H1 (cell line): ENCODE data around the gene HS1BP3. TPM values are rescaled to one million over a fixed set of nuclear protein-coding genes. Genes with fewer than 3 reads are reported as not detected.

Experiments used
- CTCF ChIA-PET: fragments of 300-600 bp; sonication (Branson Sonifier 250); formaldehyde crosslinking; loops from one replicate; lab custom pipeline; 2021; ENCODE audit not compliant: partially characterized antibody; lab: Charles Lee
- POLR2A ChIA-PET: fragments of 300-600 bp; sonication (Branson Sonifier 250); formaldehyde crosslinking; loops from one replicate; lab custom pipeline; 2021; ENCODE audit warnings: inconsistent platforms; ENCODE audit not compliant: partially characterized antibody; lab: Charles Lee
- DNase-seq, 2 experiments: peaks; one replicate each; pipeline versions ENCODE4 v3.0.0 to v3.0.0-alpha.2; 2010 to 2022; ENCODE audit warnings: low spot score in 2 of 2, low read depth in 1 of 2, mixed read lengths in 1 of 2
- FAIRE-seq: peaks from 2 replicates; lab custom pipeline; 2011; peaks lifted over from hg19 to GRCh38; lab: Jason Lieb, UNC
- H2AFZ ChIP-seq: 2 replicates; pipeline ENCODE4 v1.8.1; 2012; ENCODE audit warnings: low read length, inconsistent platforms
- H2AK5ac ChIP-seq: 2 replicates; pipeline ENCODE4 v1.6.1; 2013; ENCODE audit warnings: low read depth, low read length
- H2BK120ac ChIP-seq: replicated peaks from 2 replicates; pipeline ENCODE3; 2013; ENCODE audit warnings: low read depth, low read length, inconsistent platforms
- H2BK12ac ChIP-seq: 2 replicates; pipeline ENCODE4 v1.6.1; 2013; ENCODE audit warnings: low read depth, low read length
- H2BK15ac ChIP-seq: 2 replicates; pipeline ENCODE4 v1.6.1; 2013; ENCODE audit warnings: low read length
- H2BK20ac ChIP-seq: 2 replicates; pipeline ENCODE4 v1.6.1; 2013; ENCODE audit warnings: low read length
- H2BK5ac ChIP-seq: 2 replicates; pipeline ENCODE4 v1.6.1; 2013; ENCODE audit warnings: low read depth, low read length
- H3K14ac ChIP-seq: 2 replicates; pipeline ENCODE4 v1.6.1; 2013; ENCODE audit warnings: inconsistent platforms; ENCODE audit not compliant: insufficient read length
- H3K18ac ChIP-seq: 2 replicates; pipeline ENCODE4 v1.6.1; 2013; ENCODE audit warnings: low read length; ENCODE audit errors: extremely low read depth
- H3K23ac ChIP-seq: 2 replicates; pipeline ENCODE4 v1.6.1; 2013; ENCODE audit warnings: inconsistent platforms; ENCODE audit not compliant: insufficient read length
- H3K23me2 ChIP-seq: 2 replicates; pipeline ENCODE4 v1.6.1; 2013; ENCODE audit warnings: low read depth, low read length
- H3K27ac ChIP-seq: 2 replicates; pipeline ENCODE4 v1.6.1; 2011; ENCODE audit warnings: low read depth, low read length, inconsistent platforms
- H3K27me3 ChIP-seq, 4 experiments: replicated peaks in 1 of 4; 1 replicate in 1 of 4; 2 replicates in 3 of 4; pipeline versions ENCODE4 v1.6.1 to v1.8.1; 2011 to 2013; ENCODE audit warnings: low read length in 3 of 4, mild to moderate bottlenecking in 3 of 4, inconsistent platforms in 2 of 4, mixed read lengths in 2 of 4, moderate library complexity in 1 of 4; ENCODE audit not compliant: control insufficient read depth in 3 of 4, insufficient read depth in 3 of 4; ENCODE audit errors: extremely low read depth in 1 of 4
- H3K36me3 ChIP-seq, 4 experiments: 2 replicates each; pipeline versions ENCODE4 v1.6.1 to v1.8.1; 2011 to 2013; ENCODE audit warnings: mild to moderate bottlenecking in 4 of 4, low read length in 3 of 4, moderate library complexity in 2 of 4, control low read depth in 1 of 4, inconsistent platforms in 1 of 4; ENCODE audit not compliant: insufficient read depth in 4 of 4, control insufficient read depth in 2 of 4
- H3K4ac ChIP-seq: replicated peaks from 2 replicates; pipeline ENCODE3; 2013; ENCODE audit warnings: low read length, low read depth, mixed read lengths, inconsistent platforms; ENCODE audit not compliant: insufficient read length
- H3K4me1 ChIP-seq, 4 experiments: replicated peaks in 1 of 4; 1 replicate in 1 of 4; 2 replicates in 3 of 4; pipeline versions ENCODE4 v1.6.1 to v1.8.1; 2011 to 2013; ENCODE audit warnings: low read length in 3 of 4, inconsistent platforms in 2 of 4, mixed read lengths in 1 of 4; ENCODE audit not compliant: insufficient read depth in 4 of 4, control insufficient read depth in 3 of 4
- H3K4me2 ChIP-seq, 2 experiments: 2 replicates each; pipeline versions ENCODE4 v1.6.1 to v1.8.1; 2011 to 2013; ENCODE audit warnings: low read depth in 2 of 2, low read length in 2 of 2, control low read depth in 1 of 2, inconsistent platforms in 1 of 2, mild to moderate bottlenecking in 1 of 2; ENCODE audit not compliant: insufficient read depth in 1 of 2
- H3K4me3 ChIP-seq, 4 experiments: fragments of 200-600, 300-600 bp in 1 of 4; sonication (generic), shearing (Covaris generic), sonication (Bioruptor Twin) in 1 of 4; 2 replicates each; pipeline versions ENCODE4 v1.5.1 to v1.8.1; 2011 to 2016; ENCODE audit warnings: low read length in 4 of 4, low read depth in 3 of 4, control low read depth in 2 of 4, inconsistent platforms in 2 of 4, mild to moderate bottlenecking in 2 of 4, mixed read lengths in 1 of 4, moderate library complexity in 1 of 4; ENCODE audit not compliant: insufficient read depth in 2 of 4; ENCODE audit errors: extremely low read depth in 1 of 4
- H3K56ac ChIP-seq: replicated peaks from 2 replicates; pipeline ENCODE3; 2013; ENCODE audit warnings: low read depth, mild to moderate bottlenecking, mixed read lengths, low read length, inconsistent platforms; ENCODE audit not compliant: insufficient read length
- H3K79me1 ChIP-seq: 2 replicates; pipeline ENCODE4 v1.6.1; 2013; ENCODE audit warnings: low read depth, low read length, control low read depth
- H3K79me2 ChIP-seq, 2 experiments: 2 replicates each; pipeline versions ENCODE4 v1.6.1 to v1.8.1; 2012 to 2013; ENCODE audit warnings: low read length in 2 of 2, mild to moderate bottlenecking in 2 of 2, inconsistent platforms in 1 of 2; ENCODE audit not compliant: insufficient read depth in 2 of 2, control insufficient read depth in 1 of 2
- H3K9ac ChIP-seq, 4 experiments: replicated peaks in 1 of 4; 1 replicate in 1 of 4; 2 replicates in 3 of 4; pipeline versions ENCODE4 v1.6.1 to v1.8.1; 2011 to 2013; ENCODE audit warnings: low read depth in 3 of 4, low read length in 3 of 4, control low read depth in 2 of 4, mild to moderate bottlenecking in 2 of 4, moderate library complexity in 2 of 4, inconsistent platforms in 1 of 4; ENCODE audit errors: extremely low read depth in 1 of 4
- H3K9me3 ChIP-seq, 2 experiments: 2 replicates each; pipeline versions ENCODE4 v1.6.1 to v1.8.1; 2012 to 2013; ENCODE audit warnings: mild to moderate bottlenecking in 2 of 2, moderate library complexity in 2 of 2, control low read depth in 1 of 2, inconsistent platforms in 1 of 2, low read depth in 1 of 2, low read length in 1 of 2, mixed read lengths in 1 of 2; ENCODE audit not compliant: insufficient read depth in 2 of 2
- H4K20me1 ChIP-seq, 2 experiments: replicated peaks in 1 of 2; 2 replicates each; pipeline versions ENCODE3 to v1.8.1; 2011 to 2013; ENCODE audit warnings: inconsistent platforms in 2 of 2, low read length in 2 of 2, mild to moderate bottlenecking in 1 of 2; ENCODE audit not compliant: insufficient read depth in 2 of 2, control insufficient read depth in 1 of 2
- H4K5ac ChIP-seq: 2 replicates; pipeline ENCODE4 v1.6.1; 2013; ENCODE audit warnings: low read length, low read depth, mixed read lengths, inconsistent platforms; ENCODE audit not compliant: insufficient read length
- H4K8ac ChIP-seq: 2 replicates; pipeline ENCODE4 v1.8.0; 2013; ENCODE audit warnings: mild to moderate bottlenecking, moderate library complexity, low read length, inconsistent platforms; ENCODE audit not compliant: insufficient read depth; ENCODE audit errors: extremely low read depth
- H4K91ac ChIP-seq: replicated peaks from 2 replicates; pipeline ENCODE3; 2013; ENCODE audit warnings: low read length, mixed read lengths, inconsistent platforms; ENCODE audit not compliant: insufficient read length
- YY1 ChIP-seq: IDR thresholded peaks from 2 replicates; pipeline ENCODE4 v1.6.1; 2011; ENCODE audit warnings: low read depth, mild to moderate bottlenecking, low read length
- WGBS, 2 experiments: shearing (Covaris generic) in 1 of 2; methylation state at CpG; one replicate each; pipeline versions ENCODE4 v1.1.6 to v1.1.7; 2013 to 2015; ENCODE audit warnings: low lambda C conversion rate in 2 of 2, mixed read lengths in 2 of 2, inconsistent platforms in 1 of 2, low coverage in 1 of 2, missing lambda C conversion rate in 1 of 2; ENCODE audit not compliant: insufficient replicate concordance in 2 of 2, insufficient coverage in 1 of 2, insufficient read length in 1 of 2; ENCODE audit errors: extremely low coverage in 1 of 2, missing lambda C conversion rate in 1 of 2; 5-methylcytosine and 5-hydroxymethylcytosine counted together
- polyA plus RNA-seq, 7 experiments: library from polyadenylated mRNA; depleted of rRNA in 3 of 7; stranded (reverse) in 5 of 7; unstranded in 2 of 7; fragments of >200 nt in 5 of 7; fragments of 200-250 nt in 2 of 7; gene quantifications; 1 replicate in 5 of 7; 2 replicates in 1 of 7; 4 replicates in 1 of 7; pipeline versions ENCODE4 v1.2.1 to v1.2.3, GENCODE V29; 2011 to 2013; ENCODE audit warnings: missing spikeins in 2 of 7, mixed read lengths in 2 of 7
- total RNA-seq: library from RNA; stranded (reverse); fragmentation: NEBNext Ultra II Directional; extraction: Animal tissue kit (Norgen Biotek cat#: 25700); gene quantifications from 2 replicates; pipeline ENCODE4 v1.2.1, GENCODE V29; 2021

The HS1BP3 gene
- total and polyA plus RNA-seq, 2 of the 8 experiments (the other 6 are each of a cell fraction or from before 2014, with no cell fraction given), result 11.1 to 11.3 TPM

- peak overlapping the region; percentile 43 to 76 for H3K4me2 ChIP-seq
- H3K18ac ChIP-seq, result no peak overlapping the region
- no peak overlapping the region for H2AFZ ChIP-seq
- H2BK20ac ChIP-seq, result no peak overlapping the region
- H3K4me3 ChIP-seq, result peak overlapping the region in 1 of 4 experiments; percentile 35; a peak in 2 of 8 replicates
- no peak overlapping the region for H3K14ac ChIP-seq
- ChIA-PET POLR2A (interaction anchor here (0.7 to 2.3 kb wide), 2 partner anchors 10 to 21 kb away, joined by 3 to 6 read pairs; partner anchors contain the start of gene HS1BP3), CTCF (interaction anchor here (1.1 to 8.7 kb wide), 2 partner anchors 8 to 17 kb away, joined by 5 to 266 read pairs; partner anchors contain the start of gene GDF7)
- H3K27ac ChIP-seq, result no peak overlapping the region
- H2BK120ac ChIP-seq, result no peak overlapping the region
- no peak overlapping the region for H3K4ac ChIP-seq
- no peak for TF ChIP-seq YY1
- no peak overlapping the region for H2BK12ac ChIP-seq
- no peak overlapping the region for H2BK15ac ChIP-seq
- H3K23ac ChIP-seq, result no peak overlapping the region
- H3K4me1 ChIP-seq, result peaks cover 9 to 41% (median 21%) of the 10 kb centered on the region in 4 experiments
- DNase-seq (no peak), FAIRE-seq (peak; percentile 32)
- H3K9ac ChIP-seq, result no peak overlapping the region
- H4K20me1 ChIP-seq, result peaks cover 6 to 7% of the 10 kb centered on the region in 2 experiments
- no peak overlapping the region for H4K8ac ChIP-seq
- peaks cover 6% of the 10 kb centered on the region; the same call in 1 of the 2 replicates for H3K23me2 ChIP-seq
- no peak overlapping the region for H3K56ac ChIP-seq
- 0 out of 2 replicates have a peak overlapping the region, but pooled peaks have one; percentile 15 for H2AK5ac ChIP-seq
- H3K9me3 ChIP-seq, result no peaks in the 10 kb centered on the region; a peak in 1 of 4 replicates
- peaks cover 0 to 5% (median 0%) of the 10 kb centered on the region in 4 experiments; a peak in 1 of 8 replicates for H3K36me3 ChIP-seq
- WGBS, 2 experiments, result 40% methylated on average over 13 of the region's 13 CpGs; no CpG with 5 or more reads in 1 of the 2 experiments
- no peaks in the 10 kb centered on the region for H3K79me2 ChIP-seq
- no peak overlapping the region for H4K5ac ChIP-seq
- peaks cover 45 to 80% (median 69%) of the 10 kb centered on the region in 4 experiments for H3K27me3 ChIP-seq
- 0 out of 2 replicates have a peak overlapping the region, but pooled peaks have one; percentile 5 for H2BK5ac ChIP-seq
- no peaks in the 10 kb centered on the region for H3K79me1 ChIP-seq
- H4K91ac ChIP-seq, result no peak overlapping the region
Measured at GRCh38 chr2:20671736-20672080, 20.8 kb upstream of the HS1BP3 start.
